ENCODE results near the gene CCL11.

DNA sequence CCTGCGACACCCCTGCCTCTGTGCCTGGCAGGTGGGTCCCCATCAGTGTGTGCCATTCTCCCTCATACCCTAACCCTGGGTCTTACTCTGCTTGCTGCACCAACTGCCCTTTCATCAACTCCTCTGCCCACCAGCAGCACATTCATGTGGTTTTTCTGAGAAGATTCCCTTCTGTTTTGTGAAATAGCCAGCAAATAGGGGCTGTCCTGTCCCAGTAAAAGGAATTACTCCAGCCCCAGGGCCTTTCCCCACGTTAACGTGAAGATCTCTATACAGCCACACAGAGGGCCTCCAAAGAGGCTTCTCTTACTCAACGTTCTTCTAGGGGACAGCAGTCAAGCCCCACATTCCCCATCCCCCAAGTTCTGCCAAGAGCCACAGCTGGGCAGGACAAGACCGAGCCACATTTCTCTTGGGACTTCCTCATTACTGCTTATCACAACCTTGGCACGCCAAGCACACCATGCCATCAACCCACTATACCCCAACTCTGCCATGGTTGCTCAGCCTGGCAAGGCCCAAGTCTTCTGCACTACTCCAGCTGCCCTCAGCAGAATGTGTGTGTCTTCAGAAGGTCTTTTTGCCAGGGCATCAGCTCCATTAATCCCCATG lies 49.2 kb upstream of the CCL11 start:
- TF ChIP-seq, protein P1, sequence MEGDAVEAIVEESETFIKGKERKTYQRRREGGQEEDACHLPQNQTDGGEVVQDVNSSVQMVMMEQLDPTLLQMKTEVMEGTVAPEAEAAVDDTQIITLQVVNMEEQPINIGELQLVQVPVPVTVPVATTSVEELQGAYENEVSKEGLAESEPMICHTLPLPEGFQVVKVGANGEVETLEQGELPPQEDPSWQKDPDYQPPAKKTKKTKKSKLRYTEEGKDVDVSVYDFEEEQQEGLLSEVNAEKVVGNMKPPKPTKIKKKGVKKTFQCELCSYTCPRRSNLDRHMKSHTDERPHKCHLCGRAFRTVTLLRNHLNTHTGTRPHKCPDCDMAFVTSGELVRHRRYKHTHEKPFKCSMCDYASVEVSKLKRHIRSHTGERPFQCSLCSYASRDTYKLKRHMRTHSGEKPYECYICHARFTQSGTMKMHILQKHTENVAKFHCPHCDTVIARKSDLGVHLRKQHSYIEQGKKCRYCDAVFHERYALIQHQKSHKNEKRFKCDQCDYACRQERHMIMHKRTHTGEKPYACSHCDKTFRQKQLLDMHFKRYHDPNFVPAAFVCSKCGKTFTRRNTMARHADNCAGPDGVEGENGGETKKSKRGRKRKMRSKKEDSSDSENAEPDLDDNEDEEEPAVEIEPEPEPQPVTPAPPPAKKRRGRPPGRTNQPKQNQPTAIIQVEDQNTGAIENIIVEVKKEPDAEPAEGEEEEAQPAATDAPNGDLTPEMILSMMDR (IDR thresholded peaks at IDR 0.05; ENCODE audit: poor library complexity, severe bottlenecking) = no peak
- TF ChIP-seq EZH2 (IDR thresholded peaks at IDR 0.05; ENCODE audit: borderline replicate concordance, insufficient read depth, low read length, poor library complexity, severe bottlenecking) (no peak), SMC3 (conservative IDR thresholded peaks at IDR 0.05; ENCODE audit: poor library complexity) (no peak), RAD21 (conservative IDR thresholded peaks at IDR 0.05) (no peak), POLR2AphosphoS5 (IDR thresholded peaks at IDR 0.05) (no peak), EP300 (conservative IDR thresholded peaks at IDR 0.05; ENCODE audit: poor library complexity, severe bottlenecking) (no peak), TAF1 (IDR thresholded peaks at IDR 0.05; ENCODE audit: low read depth) (no peak), MXI1 (conservative IDR thresholded peaks at IDR 0.05; ENCODE audit: poor library complexity, severe bottlenecking) (no peak)
- TF ChIP-seq, protein P2, sequence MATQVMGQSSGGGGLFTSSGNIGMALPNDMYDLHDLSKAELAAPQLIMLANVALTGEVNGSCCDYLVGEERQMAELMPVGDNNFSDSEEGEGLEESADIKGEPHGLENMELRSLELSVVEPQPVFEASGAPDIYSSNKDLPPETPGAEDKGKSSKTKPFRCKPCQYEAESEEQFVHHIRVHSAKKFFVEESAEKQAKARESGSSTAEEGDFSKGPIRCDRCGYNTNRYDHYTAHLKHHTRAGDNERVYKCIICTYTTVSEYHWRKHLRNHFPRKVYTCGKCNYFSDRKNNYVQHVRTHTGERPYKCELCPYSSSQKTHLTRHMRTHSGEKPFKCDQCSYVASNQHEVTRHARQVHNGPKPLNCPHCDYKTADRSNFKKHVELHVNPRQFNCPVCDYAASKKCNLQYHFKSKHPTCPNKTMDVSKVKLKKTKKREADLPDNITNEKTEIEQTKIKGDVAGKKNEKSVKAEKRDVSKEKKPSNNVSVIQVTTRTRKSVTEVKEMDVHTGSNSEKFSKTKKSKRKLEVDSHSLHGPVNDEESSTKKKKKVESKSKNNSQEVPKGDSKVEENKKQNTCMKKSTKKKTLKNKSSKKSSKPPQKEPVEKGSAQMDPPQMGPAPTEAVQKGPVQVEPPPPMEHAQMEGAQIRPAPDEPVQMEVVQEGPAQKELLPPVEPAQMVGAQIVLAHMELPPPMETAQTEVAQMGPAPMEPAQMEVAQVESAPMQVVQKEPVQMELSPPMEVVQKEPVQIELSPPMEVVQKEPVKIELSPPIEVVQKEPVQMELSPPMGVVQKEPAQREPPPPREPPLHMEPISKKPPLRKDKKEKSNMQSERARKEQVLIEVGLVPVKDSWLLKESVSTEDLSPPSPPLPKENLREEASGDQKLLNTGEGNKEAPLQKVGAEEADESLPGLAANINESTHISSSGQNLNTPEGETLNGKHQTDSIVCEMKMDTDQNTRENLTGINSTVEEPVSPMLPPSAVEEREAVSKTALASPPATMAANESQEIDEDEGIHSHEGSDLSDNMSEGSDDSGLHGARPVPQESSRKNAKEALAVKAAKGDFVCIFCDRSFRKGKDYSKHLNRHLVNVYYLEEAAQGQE (IDR thresholded peaks at IDR 0.05; ENCODE audit: borderline replicate concordance) = no peak

Data from neural cell (in vitro differentiated cells).